SK-N-SH (cell line): ENCODE measurements around the gene FLRT3. TPM values are rescaled to one million over a fixed set of nuclear protein-coding genes. Genes with fewer than 3 reads are reported as not detected.

ENCODE experiments used
- CTCF ChIA-PET: fragments of 300-600, 350-600 bp; formaldehyde crosslinking; extraction: SDS; loops from one replicate; lab custom pipeline; 2021; lab: Yijun Ruan, JAX
- POLR2A ChIA-PET: fragments of 350-600 bp; sonication (Branson Sonifier 250); formaldehyde crosslinking; extraction: SDS; loops from one replicate; lab custom pipeline; 2020; ENCODE audit warnings: antibody characterized with exemption, inconsistent platforms; lab: Yijun Ruan, JAX
- DNase-seq: peaks from one replicate; pipeline ENCODE4 v3.0.0; 2012
- H2AFZ ChIP-seq: fragments of 200-600 bp; sonication (generic); 2 replicates; pipeline ENCODE4 v1.8.1; 2016; ENCODE audit warnings: antibody characterized with exemption, mild to moderate bottlenecking, low read depth
- H3F3A ChIP-seq: fragments of 200-600 bp; sonication (generic); replicated peaks from 2 replicates; pipeline ENCODE3; 2016; ENCODE audit warnings: antibody characterized with exemption, mild to moderate bottlenecking; ENCODE audit not compliant: insufficient read depth
- H3K27ac ChIP-seq, 2 experiments: fragments of 200-500 bp in 1 of 2; fragments of 200-600 bp in 1 of 2; sonication (Bioruptor generic) in 1 of 2; sonication (generic), shearing (Covaris generic) in 1 of 2; 2 replicates each; pipeline versions ENCODE4 v1.5.1 to v1.6.1; 2014 to 2016; ENCODE audit warnings: low read depth in 2 of 2, inconsistent platforms in 1 of 2, low read length in 1 of 2, mild to moderate bottlenecking in 1 of 2, mixed read lengths in 1 of 2
- H3K27me3 ChIP-seq: fragments of 200-600 bp; sonication (generic), shearing (Covaris generic); 2 replicates; pipeline ENCODE4 v1.6.1; 2016; ENCODE audit warnings: mixed run types; ENCODE audit not compliant: insufficient read depth
- H3K36me3 ChIP-seq, 2 experiments: fragments of 200-500 bp in 1 of 2; fragments of 200-600 bp in 1 of 2; sonication (Bioruptor generic) in 1 of 2; sonication (generic) in 1 of 2; replicated peaks in 1 of 2; 2 replicates each; pipeline versions ENCODE3 to v1.5.1; 2014 to 2016; ENCODE audit warnings: low read length in 1 of 2, mild to moderate bottlenecking in 1 of 2; ENCODE audit not compliant: insufficient read depth in 2 of 2, control insufficient read depth in 1 of 2
- H3K4me1 ChIP-seq, 2 experiments: fragments of 200-500 bp in 1 of 2; fragments of 200-600 bp in 1 of 2; sonication (Bioruptor generic) in 1 of 2; sonication (generic), shearing (Covaris generic) in 1 of 2; 2 replicates each; pipeline versions ENCODE4 v1.5.1 to v1.6.1; 2014 to 2016; ENCODE audit warnings: low read depth in 1 of 2, low read length in 1 of 2, mixed run types in 1 of 2; ENCODE audit not compliant: insufficient read depth in 2 of 2, control insufficient read depth in 1 of 2
- H3K4me2 ChIP-seq: fragments of 200-600 bp; sonication (generic), shearing (Covaris generic); 2 replicates; pipeline ENCODE4 v1.6.1; 2017; ENCODE audit warnings: mixed run types
- H3K4me3 ChIP-seq, 2 experiments: fragments of 200-500 bp in 1 of 2; fragments of 200-600 bp in 1 of 2; sonication (Bioruptor generic) in 1 of 2; sonication (generic), shearing (Covaris generic) in 1 of 2; 2 replicates each; pipeline versions ENCODE4 v1.5.1 to v1.8.1; 2014 to 2016; ENCODE audit warnings: low read depth in 2 of 2, inconsistent platforms in 1 of 2, low read length in 1 of 2, mild to moderate bottlenecking in 1 of 2, mixed read lengths in 1 of 2, moderate library complexity in 1 of 2
- H3K79me2 ChIP-seq: fragments of 200-600 bp; sonication (generic); 2 replicates; pipeline ENCODE4 v1.8.1; 2017; ENCODE audit warnings: mild to moderate bottlenecking; ENCODE audit not compliant: insufficient read depth
- H3K9ac ChIP-seq: fragments of 200-600 bp; sonication (generic); 2 replicates; pipeline ENCODE4 v1.6.1; 2017; ENCODE audit warnings: mixed run types
- H3K9me2 ChIP-seq: fragments of 200-600 bp; sonication (generic); 2 replicates; pipeline ENCODE4 v1.6.1; 2017; ENCODE audit warnings: mixed run types
- H3K9me3 ChIP-seq: fragments of 200-600 bp; sonication (generic); 2 replicates; pipeline ENCODE4 v1.6.1; 2017; ENCODE audit warnings: mixed run types, mild to moderate bottlenecking, moderate library complexity
- H4K20me1 ChIP-seq: fragments of 200-600 bp; sonication (generic); 2 replicates; pipeline ENCODE4 v1.6.1; 2017; ENCODE audit warnings: mild to moderate bottlenecking, mixed run types; ENCODE audit not compliant: insufficient read depth
- CHD2 ChIP-seq: fragments of 150-350 bp; IDR thresholded peaks from 2 replicates; pipeline ENCODE4 v1.6.1; 2018; ENCODE audit warnings: low read length; ENCODE audit not compliant: partially characterized antibody
- EP300 ChIP-seq, 2 experiments: IDR thresholded peaks; 2 replicates each; pipeline versions ENCODE4 v1.4.0 to v1.6.1; 2012; ENCODE audit warnings: borderline replicate concordance in 1 of 2, low read depth in 1 of 2, low read length in 1 of 2
- EZH2phosphoT487 ChIP-seq: fragments of 200-600 bp; sonication (generic); IDR thresholded peaks from 2 replicates; pipeline ENCODE4 v1.6.1; 2017; ENCODE audit warnings: low read depth, mixed run types, mild to moderate bottlenecking, antibody characterized with exemption, moderate library complexity, borderline replicate concordance
- FOSL2 ChIP-seq: IDR thresholded peaks from 2 replicates; pipeline ENCODE4 v1.4.0; 2012; ENCODE audit warnings: low read depth, mild to moderate bottlenecking, moderate library complexity, borderline replicate concordance
- FOXJ3 ChIP-seq: sonication (generic); formaldehyde crosslinking; IDR thresholded peaks from 2 replicates; pipeline ENCODE4 v1.5.1; 2020; ENCODE audit warnings: mild to moderate bottlenecking, missing genetic modification reagents
- FOXM1 ChIP-seq: IDR thresholded peaks from 2 replicates; pipeline ENCODE4 v1.4.0; 2012; ENCODE audit warnings: low read depth, mild to moderate bottlenecking
- GABPA ChIP-seq: IDR thresholded peaks from 2 replicates; pipeline ENCODE4 v1.4.0; 2012; ENCODE audit warnings: low read depth, mild to moderate bottlenecking
- MEF2A ChIP-seq: IDR thresholded peaks from 2 replicates; pipeline ENCODE4 v1.4.0; 2012; ENCODE audit warnings: low read depth, borderline replicate concordance
- NFIC ChIP-seq: IDR thresholded peaks from 2 replicates; pipeline ENCODE4 v1.4.0; 2012; ENCODE audit warnings: borderline replicate concordance
- POLR2AphosphoS5 ChIP-seq: IDR thresholded peaks from 2 replicates; pipeline ENCODE4 v1.6.1; 2012; ENCODE audit warnings: low read depth, low read length
- RAD21 ChIP-seq: IDR thresholded peaks from 2 replicates; pipeline ENCODE4 v1.6.1; 2012; ENCODE audit warnings: mild to moderate bottlenecking, low read length
- RCOR1 ChIP-seq: fragments of 150-350 bp; IDR thresholded peaks from 2 replicates; pipeline ENCODE4 v1.6.1; 2017; ENCODE audit warnings: antibody characterized with exemption, low read length
- RFX5 ChIP-seq: IDR thresholded peaks from 2 replicates; pipeline ENCODE4 v1.6.1; 2012; ENCODE audit warnings: mild to moderate bottlenecking, improper control_type of control experiment, low read length
- SMC3 ChIP-seq: IDR thresholded peaks from 2 replicates; pipeline ENCODE4 v1.6.1; 2012; ENCODE audit warnings: low read depth, low read length, improper control_type of control experiment
- TAF1 ChIP-seq: IDR thresholded peaks from 2 replicates; pipeline ENCODE4 v1.6.1; 2012; ENCODE audit warnings: low read depth, mild to moderate bottlenecking, low read length, moderate library complexity, borderline replicate concordance
- TEAD4 ChIP-seq: IDR thresholded peaks from 2 replicates; pipeline ENCODE4 v1.4.0; 2012; ENCODE audit warnings: mild to moderate bottlenecking, borderline replicate concordance; ENCODE audit not compliant: insufficient read depth
- YY1 ChIP-seq: IDR thresholded peaks from 2 replicates; pipeline ENCODE4 v1.4.0; 2012; ENCODE audit warnings: low read depth, mild to moderate bottlenecking
- WGBS: methylation state at CpG from one replicate; pipeline ENCODE4 v1.1.6; 2017; ENCODE audit warnings: low lambda C conversion rate; 5-methylcytosine and 5-hydroxymethylcytosine counted together
- polyA plus RNA-seq, 3 experiments: library from polyadenylated mRNA; depleted of rRNA; stranded (reverse); fragments of >200 nt; gene quantifications; 2 replicates each; pipeline ENCODE4 v1.2.3, GENCODE V29; 2012
- TF ChIP-seq, protein P1 (sequence below): fragments of 150-350 bp; IDR thresholded peaks from 2 replicates; pipeline ENCODE4 v1.6.1; 2017; ENCODE audit warnings: antibody characterized with exemption, low read length, low read depth, borderline replicate concordance
- TF ChIP-seq, protein P2 (sequence below): IDR thresholded peaks from 2 replicates; pipeline ENCODE4; 2012

FLRT3 gene
- polyA plus RNA-seq, 1 of the 3 experiments (the other 2 are of a cell fraction) = 1.8 TPM

DNA sequence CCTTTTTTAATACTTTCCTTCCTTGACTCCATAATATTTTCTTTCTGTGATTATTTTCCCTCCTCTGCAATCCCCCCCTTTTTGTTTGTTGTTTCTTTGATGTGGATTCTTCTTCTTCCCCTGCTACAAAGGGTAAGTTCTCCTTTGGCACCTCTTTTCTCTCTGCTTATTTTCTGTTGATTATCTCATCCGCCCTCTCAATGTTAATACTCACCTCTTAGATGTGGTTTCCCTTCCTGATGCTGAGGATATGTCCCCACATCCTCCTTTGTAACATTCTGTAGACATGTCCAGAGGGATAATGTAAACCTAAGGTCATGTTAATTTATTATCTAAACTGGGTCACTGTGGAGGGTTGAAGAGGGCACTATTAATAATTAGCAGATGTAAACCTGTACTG, 17.7 kb downstream of the FLRT3 start:
- no peaks in the 10 kb centered on the region for H3K9me2 ChIP-seq
- no peak for TF ChIP-seq FOXM1
- TF ChIP-seq NFIC = no peak
- no peak overlapping the region for H3K9ac ChIP-seq
- no peak overlapping the region for H3K27ac ChIP-seq
- 76% methylated on average over 1 of the region's 1 CpG for WGBS
- no peaks in the 10 kb centered on the region; a peak in 1 of 4 replicates for H3K4me1 ChIP-seq
- DNase-seq = no peak
- H3K9me3 ChIP-seq = no peaks in the 10 kb centered on the region
- H3K4me3 ChIP-seq = no peak overlapping the region
- H2AFZ ChIP-seq = no peak overlapping the region
- no peaks in the 10 kb centered on the region for H3F3A ChIP-seq
- H3K4me2 ChIP-seq = no peak overlapping the region
- H3K79me2 ChIP-seq = no peaks in the 10 kb centered on the region
- H4K20me1 ChIP-seq = no peaks in the 10 kb centered on the region
- POLR2A ChIA-PET = no interaction called here
- no peaks in the 10 kb centered on the region for H3K36me3 ChIP-seq
- CTCF ChIA-PET = interaction anchor here (1.3 kb wide), 1 partner anchor 14 kb away, joined by 4 read pairs; no protein-coding TSS in a partner anchor
- no peaks in the 10 kb centered on the region for H3K27me3 ChIP-seq

DNA sequence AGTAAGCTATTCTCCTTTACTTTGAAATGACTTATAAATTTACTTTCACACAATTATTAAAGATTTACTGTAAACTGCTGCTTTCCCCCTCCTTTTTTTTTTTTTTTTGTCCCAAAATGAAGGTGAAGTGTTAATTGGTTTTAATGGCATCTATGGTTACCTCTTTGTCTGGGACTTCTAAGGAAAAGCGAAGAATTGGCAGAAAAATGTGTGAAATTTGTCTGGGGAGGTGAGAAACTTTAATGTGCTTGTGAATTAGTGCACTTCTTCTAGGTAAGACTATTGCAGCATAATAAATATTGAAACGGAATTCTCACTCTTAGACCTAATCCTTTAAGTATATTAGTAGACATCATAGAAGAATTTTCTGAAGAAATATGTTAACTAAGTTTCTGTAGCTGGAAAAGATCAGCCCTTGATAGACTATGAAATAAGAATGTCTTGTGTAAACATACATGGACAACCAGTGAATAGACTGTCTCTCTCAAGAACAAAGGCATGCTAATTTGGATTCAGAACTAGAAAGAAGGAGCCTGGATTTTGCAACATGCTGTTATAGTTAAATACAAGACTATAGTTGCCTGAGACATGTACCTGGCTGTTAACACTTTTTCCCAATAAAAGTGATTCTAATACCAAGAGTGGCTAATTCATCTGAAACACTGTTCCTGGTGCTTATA, 23.9 kb downstream of the FLRT3 start:
- no peaks in the 10 kb centered on the region for H3K27me3 ChIP-seq
- H3K4me1 ChIP-seq = no peaks in the 10 kb centered on the region
- H3K36me3 ChIP-seq = no peaks in the 10 kb centered on the region
- CTCF ChIA-PET = interaction anchor here (0.6 to 1.0 kb wide), 3 partner anchors 9 to 1929 kb away, joined by 3 read pairs; no protein-coding TSS in a partner anchor
- no peak overlapping the region for H2AFZ ChIP-seq
- H4K20me1 ChIP-seq = no peaks in the 10 kb centered on the region
- H3K9me3 ChIP-seq = no peaks in the 10 kb centered on the region
- H3K9me2 ChIP-seq = no peaks in the 10 kb centered on the region
- no peaks in the 10 kb centered on the region for H3K79me2 ChIP-seq
- no peak overlapping the region for H3K9ac ChIP-seq
- no peak overlapping the region for H3K4me2 ChIP-seq
- no peaks in the 10 kb centered on the region for H3F3A ChIP-seq
- no peak overlapping the region for H3K27ac ChIP-seq
- no peak overlapping the region for H3K4me3 ChIP-seq
- WGBS = 61% methylated on average over 2 of the region's 2 CpGs
- TF ChIP-seq GABPA (no peak), YY1 (no peak), SMC3 (no peak), EZH2phosphoT487 (no peak), EP300 (IDR thresholded peaks at IDR 0.05; ENCODE audit: borderline replicate concordance in 1 of 2, low read depth in 1 of 2, low read length in 1 of 2) (no peak), RFX5 (no peak), CHD2 (no peak), MEF2A (no peak), FOXM1 (no peak), FOXJ3 (CRISPR knock-in tag) (no peak), FOSL2 (no peak), TAF1 (no peak), NFIC (no peak), TEAD4 (no peak), POLR2AphosphoS5 (no peak), RCOR1 (no peak), RAD21 (no peak)
- TF ChIP-seq, protein P1, sequence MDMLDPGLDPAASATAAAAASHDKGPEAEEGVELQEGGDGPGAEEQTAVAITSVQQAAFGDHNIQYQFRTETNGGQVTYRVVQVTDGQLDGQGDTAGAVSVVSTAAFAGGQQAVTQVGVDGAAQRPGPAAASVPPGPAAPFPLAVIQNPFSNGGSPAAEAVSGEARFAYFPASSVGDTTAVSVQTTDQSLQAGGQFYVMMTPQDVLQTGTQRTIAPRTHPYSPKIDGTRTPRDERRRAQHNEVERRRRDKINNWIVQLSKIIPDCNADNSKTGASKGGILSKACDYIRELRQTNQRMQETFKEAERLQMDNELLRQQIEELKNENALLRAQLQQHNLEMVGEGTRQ = no peak
- TF ChIP-seq, protein P2, sequence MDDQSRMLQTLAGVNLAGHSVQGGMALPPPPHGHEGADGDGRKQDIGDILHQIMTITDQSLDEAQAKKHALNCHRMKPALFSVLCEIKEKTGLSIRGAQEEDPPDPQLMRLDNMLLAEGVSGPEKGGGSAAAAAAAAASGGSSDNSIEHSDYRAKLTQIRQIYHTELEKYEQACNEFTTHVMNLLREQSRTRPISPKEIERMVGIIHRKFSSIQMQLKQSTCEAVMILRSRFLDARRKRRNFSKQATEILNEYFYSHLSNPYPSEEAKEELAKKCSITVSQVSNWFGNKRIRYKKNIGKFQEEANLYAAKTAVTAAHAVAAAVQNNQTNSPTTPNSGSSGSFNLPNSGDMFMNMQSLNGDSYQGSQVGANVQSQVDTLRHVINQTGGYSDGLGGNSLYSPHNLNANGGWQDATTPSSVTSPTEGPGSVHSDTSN = no peak
- TF ChIP-seq, all 33 proteins: peak for 0
- POLR2A ChIA-PET = no interaction called here
- no peak for DNase-seq
